Measurements from ENCODE around the gene TM7SF2. TPM values are rescaled to one million over a fixed set of nuclear protein-coding genes. Genes with fewer than 3 reads are reported as not detected.

Gene TM7SF2
- total and polyA plus RNA-seq, 2 of the 8 experiments (the other 6 are each of a cell fraction or from before 2014, with no cell fraction given) = 40.1 to 96.0 TPM

DNA sequence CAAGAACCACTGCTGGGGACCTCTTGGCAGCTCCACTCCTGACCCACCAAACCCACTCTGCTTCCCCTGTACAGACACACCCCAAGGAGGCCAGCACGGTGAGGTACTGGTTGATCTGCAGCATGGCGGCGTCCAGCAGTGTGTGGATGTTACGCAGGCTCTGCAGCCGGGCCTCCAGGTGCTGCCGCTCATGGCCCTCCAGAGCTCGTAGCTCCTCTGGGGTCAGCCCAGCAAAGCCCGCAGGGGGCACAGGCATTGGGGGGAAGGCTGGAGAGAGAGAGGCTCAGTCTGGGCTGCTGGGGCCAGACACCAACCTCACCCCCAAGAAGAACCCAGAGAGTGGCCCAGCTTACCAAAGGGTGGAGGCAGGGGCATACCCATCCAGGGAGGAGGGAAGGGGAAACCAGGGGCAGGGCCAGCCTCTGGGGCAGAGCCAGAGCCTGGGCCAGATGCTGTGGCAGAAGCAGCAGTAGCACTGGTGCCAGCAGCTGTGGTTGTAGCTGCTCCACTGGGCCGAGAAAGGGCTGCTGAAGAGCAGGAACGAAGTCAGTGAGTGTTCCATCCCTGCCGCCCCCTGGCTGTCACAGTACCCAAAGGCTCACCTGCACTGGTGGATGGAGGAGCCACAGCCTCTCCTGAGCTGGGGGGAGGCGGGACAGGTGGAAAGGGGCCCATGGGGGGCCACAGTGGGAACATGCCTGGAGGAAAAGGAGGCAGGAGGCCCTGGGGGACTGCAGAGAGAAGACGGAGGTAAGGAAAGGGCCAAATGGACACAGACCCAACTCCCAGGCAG is 18.2 kb downstream of the TM7SF2 start:
- WGBS, 2 experiments (ENCODE audit: extremely low coverage in 1 of 2, insufficient coverage in 1 of 2, insufficient read length in 1 of 2, insufficient replicate concordance in 2 of 2, low coverage in 1 of 2, low lambda C conversion rate in 2 of 2, missing lambda C conversion rate in 1 of 2) = 91% methylated on average over 12 of the region's 13 CpGs; no CpG with 5 or more reads in 1 of the 2 experiments
- no peak overlapping the region for H3K4ac ChIP-seq (replicated peaks; ENCODE audit: insufficient read length, low read depth, low read length)
- H3K4me3 ChIP-seq (ENCODE audit: extremely low read depth in 1 of 4, insufficient read depth in 2 of 4, low read depth in 3 of 4, low read length in 4 of 4) = no peak overlapping the region
- H4K20me1 ChIP-seq (replicated peaks in 1 of 2; ENCODE audit: control insufficient read depth in 1 of 2, insufficient read depth in 2 of 2, low read length in 2 of 2) = peaks cover 0 to 17% of the 10 kb centered on the region in 2 experiments
- H3K23ac ChIP-seq (ENCODE audit: insufficient read length) = no peak overlapping the region
- H4K91ac ChIP-seq (replicated peaks; ENCODE audit: insufficient read length, low read length) = no peak overlapping the region
- H3K27ac ChIP-seq (ENCODE audit: low read depth, low read length) = no peak overlapping the region
- peak overlapping the region; percentile 11 for H4K8ac ChIP-seq (ENCODE audit: extremely low read depth, insufficient read depth, low read length)
- no peak for DNase-seq (ENCODE audit: low read depth in 1 of 2, low spot score in 2 of 2)
- no peak overlapping the region for H3K14ac ChIP-seq (ENCODE audit: insufficient read length)
- H2BK15ac ChIP-seq (ENCODE audit: low read length) = no peak overlapping the region
- H3K36me3 ChIP-seq (ENCODE audit: control insufficient read depth in 2 of 4, insufficient read depth in 4 of 4, low read length in 3 of 4) = peaks cover 19 to 63% (median 53%) of the 10 kb centered on the region in 4 experiments
- H2AFZ ChIP-seq (ENCODE audit: low read length) = no peak overlapping the region
- H2BK20ac ChIP-seq (ENCODE audit: low read length) = no peak overlapping the region
- H3K9ac ChIP-seq (replicated peaks in 1 of 4; ENCODE audit: extremely low read depth in 1 of 4, low read depth in 3 of 4, low read length in 3 of 4) = no peak overlapping the region
- no peak overlapping the region for H2BK5ac ChIP-seq (ENCODE audit: low read depth, low read length)
- no peak overlapping the region for H3K4me2 ChIP-seq (ENCODE audit: insufficient read depth in 1 of 2, low read depth in 2 of 2, low read length in 2 of 2)
- H3K18ac ChIP-seq (ENCODE audit: extremely low read depth, low read length) = no peak overlapping the region
- CTCF ChIA-PET (ENCODE audit: partially characterized antibody) = interaction anchor here (0.6 to 9.5 kb wide), 13 partner anchors 8 to 1885 kb away, joined by 3 to 71 read pairs (median 4); partner anchors contain the start of genes CAPN1, FAU, MRPL49 and TM7SF2
- no peak overlapping the region for H2BK12ac ChIP-seq (ENCODE audit: low read depth, low read length)
- no peak overlapping the region for H2AK5ac ChIP-seq (ENCODE audit: low read depth, low read length)
- TF ChIP-seq, protein P1, sequence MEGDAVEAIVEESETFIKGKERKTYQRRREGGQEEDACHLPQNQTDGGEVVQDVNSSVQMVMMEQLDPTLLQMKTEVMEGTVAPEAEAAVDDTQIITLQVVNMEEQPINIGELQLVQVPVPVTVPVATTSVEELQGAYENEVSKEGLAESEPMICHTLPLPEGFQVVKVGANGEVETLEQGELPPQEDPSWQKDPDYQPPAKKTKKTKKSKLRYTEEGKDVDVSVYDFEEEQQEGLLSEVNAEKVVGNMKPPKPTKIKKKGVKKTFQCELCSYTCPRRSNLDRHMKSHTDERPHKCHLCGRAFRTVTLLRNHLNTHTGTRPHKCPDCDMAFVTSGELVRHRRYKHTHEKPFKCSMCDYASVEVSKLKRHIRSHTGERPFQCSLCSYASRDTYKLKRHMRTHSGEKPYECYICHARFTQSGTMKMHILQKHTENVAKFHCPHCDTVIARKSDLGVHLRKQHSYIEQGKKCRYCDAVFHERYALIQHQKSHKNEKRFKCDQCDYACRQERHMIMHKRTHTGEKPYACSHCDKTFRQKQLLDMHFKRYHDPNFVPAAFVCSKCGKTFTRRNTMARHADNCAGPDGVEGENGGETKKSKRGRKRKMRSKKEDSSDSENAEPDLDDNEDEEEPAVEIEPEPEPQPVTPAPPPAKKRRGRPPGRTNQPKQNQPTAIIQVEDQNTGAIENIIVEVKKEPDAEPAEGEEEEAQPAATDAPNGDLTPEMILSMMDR (IDR thresholded peaks at IDR 0.05; ENCODE audit: control extremely low read depth in 1 of 3, insufficient read depth in 1 of 3, low read depth in 1 of 3, low read length in 3 of 3) = peak; percentile 20 to 31 (median 25)
- TF ChIP-seq, protein P2, sequence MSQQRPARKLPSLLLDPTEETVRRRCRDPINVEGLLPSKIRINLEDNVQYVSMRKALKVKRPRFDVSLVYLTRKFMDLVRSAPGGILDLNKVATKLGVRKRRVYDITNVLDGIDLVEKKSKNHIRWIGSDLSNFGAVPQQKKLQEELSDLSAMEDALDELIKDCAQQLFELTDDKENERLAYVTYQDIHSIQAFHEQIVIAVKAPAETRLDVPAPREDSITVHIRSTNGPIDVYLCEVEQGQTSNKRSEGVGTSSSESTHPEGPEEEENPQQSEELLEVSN (IDR thresholded peaks at IDR 0.05) = no peak
- H3K79me1 ChIP-seq (ENCODE audit: low read depth, low read length) = peaks cover 3% of the 10 kb centered on the region; the same call in 1 of the 2 replicates
- FAIRE-seq = no peak
- H3K23me2 ChIP-seq (ENCODE audit: low read depth, low read length) = peaks cover 10% of the 10 kb centered on the region
- peaks cover 0 to 9% (median 7%) of the 10 kb centered on the region in 4 experiments; a peak in 6 of 7 replicates for H3K4me1 ChIP-seq (replicated peaks in 1 of 4; ENCODE audit: control insufficient read depth in 3 of 4, insufficient read depth in 4 of 4, low read length in 3 of 4)
- no peaks in the 10 kb centered on the region for H3K9me3 ChIP-seq (ENCODE audit: insufficient read depth in 2 of 2, low read depth in 1 of 2, low read length in 1 of 2)
- POLR2A ChIA-PET (ENCODE audit: partially characterized antibody) = interaction anchor here (0.6 to 15.8 kb wide), 5 partner anchors 14 to 56 kb away, joined by 3 to 305 read pairs (median 5); partner anchors contain the start of genes CDCA5, FAU, MRPL49 and TM7SF2
- no peak overlapping the region for H2BK120ac ChIP-seq (replicated peaks; ENCODE audit: low read depth, low read length)
- H3K27me3 ChIP-seq (replicated peaks in 1 of 4; ENCODE audit: control insufficient read depth in 3 of 4, extremely low read depth in 1 of 4, insufficient read depth in 3 of 4, low read length in 3 of 4) = no peaks in the 10 kb centered on the region
- peaks cover 0 to 16% of the 10 kb centered on the region in 2 experiments; a peak in 1 of 4 replicates for H3K79me2 ChIP-seq (ENCODE audit: control insufficient read depth in 1 of 2, insufficient read depth in 2 of 2, low read length in 2 of 2)
- H3K56ac ChIP-seq (replicated peaks; ENCODE audit: insufficient read length, low read depth, low read length) = no peak overlapping the region
- H4K5ac ChIP-seq (ENCODE audit: insufficient read length, low read depth, low read length) = no peak overlapping the region
